Stimulated activated naive B cell treated with anti-CD40 and anti-IgM and Interleukin-4, amounts not matched to agents 10 μg/mL and 1 μg/mL and 100 μg/mL, for 72 hours (primary cell): Measurements from ENCODE around the gene BLVRB.

Experiments used
- ATAC-seq, 2 donors: fragments of 150-1000 bp; cut with Tn5 transposase; replicated peaks; 2 replicates each; pipeline ENCODE4 v1.10.0; 2021; ENCODE audit warnings: moderate library complexity in 1 of 2
- DNase-seq: peaks from one replicate; pipeline ENCODE4 v3.0.0; 2021
- H3K27ac Mint-ChIP-seq: one replicate; pipeline ENCODE4 v1.8.0; 2022; ENCODE audit warnings: mild to moderate bottlenecking, mixed read lengths
- H3K27me3 Mint-ChIP-seq, 2 donors: one replicate each; pipeline ENCODE4 v1.8.0; 2022; ENCODE audit warnings: mixed read lengths in 2 of 2
- H3K36me3 Mint-ChIP-seq, 2 donors: one replicate each; pipeline ENCODE4 v1.8.0; 2022; ENCODE audit warnings: mixed read lengths in 2 of 2, mild to moderate bottlenecking in 1 of 2
- H3K4me1 Mint-ChIP-seq, 2 donors: one replicate each; pipeline ENCODE4 v1.8.0; 2022; ENCODE audit warnings: mixed read lengths in 2 of 2, mild to moderate bottlenecking in 1 of 2
- H3K4me3 Mint-ChIP-seq, 2 donors: one replicate each; pipeline ENCODE4 v1.8.0; 2022; ENCODE audit warnings: mild to moderate bottlenecking in 2 of 2, mixed read lengths in 2 of 2, moderate library complexity in 1 of 2
- H3K9me3 Mint-ChIP-seq, 2 donors: one replicate each; pipeline ENCODE4 v1.8.0; 2022; ENCODE audit warnings: mixed read lengths in 2 of 2, mild to moderate bottlenecking in 1 of 2

Gene BLVRB

DNA sequence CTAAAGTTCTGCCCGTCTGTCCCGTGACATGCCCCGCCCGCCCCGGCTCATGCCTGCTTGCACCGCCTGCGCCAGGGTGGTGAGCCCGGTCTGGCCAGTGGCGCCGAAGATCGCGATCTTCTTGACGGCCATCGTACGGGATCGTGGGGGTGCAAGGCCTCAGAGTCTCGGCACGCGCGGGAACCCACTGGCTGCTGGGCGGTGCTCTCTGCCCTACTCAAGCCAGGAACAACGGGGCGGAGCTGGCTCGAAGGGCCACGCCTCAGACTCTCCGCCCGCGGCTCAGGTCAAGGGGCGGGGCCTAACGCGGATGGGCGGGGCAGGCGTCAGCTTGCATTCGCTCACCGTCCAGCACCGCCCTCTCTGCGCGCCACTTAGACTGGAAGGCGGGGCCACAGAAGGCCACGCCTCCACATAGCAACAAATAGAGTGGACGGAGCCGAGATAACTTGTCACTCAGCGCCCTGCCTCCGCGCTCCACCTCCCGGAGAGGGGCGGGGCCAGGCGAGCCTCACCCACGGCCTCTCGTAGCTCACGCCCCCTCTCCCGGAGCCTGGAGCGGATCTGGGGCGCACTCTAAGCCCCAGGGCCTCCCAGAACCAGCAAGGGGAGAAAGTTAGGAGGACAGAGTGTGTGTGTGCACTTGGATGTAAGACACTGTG, at the start of gene BLVRB:
Gene BLVRB (minus strand): TSS at position 189 of the 662 bp plus-strand sequence. CDS start 57 bp downstream, at position 132.
- peak; percentile 98 for DNase-seq
- Mint-ChIP-seq H3K4me3 (peak within 1 kb of the TSS; percentile 82 to 97), H3K36me3 (peaks cover 6 to 7% of the 10 kb centered on the region in 2 donors), H3K27me3 (peaks cover 19 to 20% of the 10 kb centered on the region in 2 donors), H3K4me1 (peaks cover 29 to 45% of the 10 kb centered on the region in 2 donors), H3K9me3 (no peaks in the 10 kb centered on the region), H3K27ac (peak within 1 kb of the TSS; percentile 93)
- peak; percentile 82 to 88 for ATAC-seq

DNA sequence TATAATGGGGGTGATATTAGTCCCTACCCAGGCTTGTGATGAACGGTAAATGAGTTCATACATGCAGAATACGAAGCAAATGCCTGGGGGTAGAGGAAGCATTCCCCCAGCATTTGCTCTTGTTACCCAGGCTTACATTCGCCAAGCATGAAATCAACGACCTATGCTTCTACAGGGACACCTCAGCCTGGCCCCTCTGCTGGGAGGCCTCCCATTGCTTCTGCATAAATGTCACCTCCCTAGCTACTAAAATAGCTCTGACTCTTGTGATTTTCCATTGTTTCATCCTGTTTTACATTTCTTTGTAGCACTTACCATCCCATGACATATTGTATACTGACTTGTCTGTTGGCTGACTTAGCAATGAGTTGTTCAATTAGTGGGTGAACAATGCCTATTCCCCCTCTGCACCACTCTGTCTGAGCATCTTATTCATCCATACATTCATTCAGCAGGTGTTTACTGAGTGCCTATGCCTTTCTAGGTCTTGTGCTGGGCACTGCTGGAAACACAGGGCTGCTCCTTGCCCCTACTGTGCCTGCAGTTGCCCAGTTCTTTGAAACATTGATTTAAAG, 48.3 kb upstream of the BLVRB start:
- H3K36me3 Mint-ChIP-seq: peaks cover 0 to 4% of the 10 kb centered on the region in 2 donors
- H3K27ac Mint-ChIP-seq: no peak overlapping the region
- peaks cover 7% of the 10 kb centered on the region in 2 donors for H3K4me1 Mint-ChIP-seq
- H3K9me3 Mint-ChIP-seq: no peaks in the 10 kb centered on the region
- DNase-seq (no peak), ATAC-seq (no peak)
- H3K4me3 Mint-ChIP-seq: no peak overlapping the region
- peaks cover 49 to 50% of the 10 kb centered on the region in 2 donors for H3K27me3 Mint-ChIP-seq

DNA sequence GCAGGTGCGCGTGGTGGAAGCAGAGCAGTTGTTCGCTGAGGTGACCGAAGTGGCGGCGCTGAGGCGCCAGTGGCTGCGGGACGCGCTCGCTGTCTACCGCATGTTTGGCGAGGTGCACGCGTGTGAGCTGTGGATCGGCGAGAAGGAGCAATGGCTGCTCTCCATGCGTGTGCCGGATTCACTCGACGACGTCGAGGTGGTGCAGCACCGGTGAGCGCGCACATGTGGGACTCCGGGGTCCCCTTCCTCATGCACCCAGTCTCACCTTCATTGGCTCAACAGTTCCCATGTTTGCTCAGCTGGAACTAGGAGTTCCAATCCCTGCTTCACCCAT, 47.8 kb upstream of the BLVRB start:
- peaks cover 0 to 4% of the 10 kb centered on the region in 2 donors for H3K36me3 Mint-ChIP-seq
- H3K27me3 Mint-ChIP-seq: peaks cover 54 to 55% of the 10 kb centered on the region in 2 donors
- DNase-seq: no peak
- no peak overlapping the region for H3K4me3 Mint-ChIP-seq
- peaks cover 7% of the 10 kb centered on the region in 2 donors for H3K4me1 Mint-ChIP-seq
- no peaks in the 10 kb centered on the region for H3K9me3 Mint-ChIP-seq
- no peak overlapping the region for H3K27ac Mint-ChIP-seq
- no peak for ATAC-seq

DNA sequence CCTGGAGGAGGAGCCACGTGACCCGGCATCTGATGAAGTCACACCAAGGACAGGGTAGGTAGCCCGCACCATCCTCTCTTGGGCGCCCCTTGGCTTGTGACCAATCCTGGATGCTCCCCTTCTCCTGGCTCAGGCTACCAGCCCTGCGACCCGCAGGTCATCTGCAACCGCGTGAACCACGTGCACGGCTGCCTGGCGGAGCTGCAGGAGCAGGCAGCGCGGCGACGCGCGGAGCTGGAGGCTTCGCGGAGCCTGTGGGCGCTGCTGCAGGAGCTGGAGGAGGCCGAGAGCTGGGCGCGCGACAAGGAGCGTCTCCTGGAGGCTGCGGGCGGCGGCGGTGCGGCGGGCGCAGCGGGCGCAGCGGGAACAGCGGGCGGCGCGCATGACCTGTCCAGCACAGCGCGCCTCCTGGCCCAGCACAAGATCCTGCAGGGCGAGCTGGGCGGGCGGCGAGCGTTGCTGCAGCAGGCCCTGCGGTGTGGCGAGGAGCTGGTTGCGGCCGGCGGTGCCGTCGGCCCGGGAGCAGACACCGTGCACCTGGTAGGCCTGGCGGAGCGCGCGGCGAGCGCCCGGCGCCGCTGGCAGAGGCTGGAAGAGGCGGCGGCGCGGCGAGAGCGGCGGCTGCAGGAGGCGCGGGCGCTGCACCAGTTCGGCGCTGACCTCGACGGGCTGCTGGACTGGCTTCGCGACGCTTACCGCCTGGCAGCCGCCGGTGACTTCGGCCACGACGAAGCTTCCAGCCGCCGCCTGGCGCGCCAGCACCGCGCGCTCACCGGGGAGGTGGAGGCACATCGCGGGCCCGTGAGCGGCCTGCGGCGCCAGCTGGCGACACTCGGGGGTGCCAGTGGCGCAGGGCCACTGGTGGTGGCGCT, 47.2 kb upstream of the BLVRB start:
- H3K27me3 Mint-ChIP-seq: peaks cover 55 to 57% of the 10 kb centered on the region in 2 donors
- H3K9me3 Mint-ChIP-seq: no peaks in the 10 kb centered on the region
- no peak overlapping the region for H3K27ac Mint-ChIP-seq
- DNase-seq (no peak), ATAC-seq (peak in 1 of 2 donors; percentile 14)
- peaks cover 7% of the 10 kb centered on the region in 2 donors for H3K4me1 Mint-ChIP-seq
- peak overlapping the region; percentile 18 to 52 for H3K4me3 Mint-ChIP-seq
- peaks cover 0 to 4% of the 10 kb centered on the region in 2 donors for H3K36me3 Mint-ChIP-seq

DNA sequence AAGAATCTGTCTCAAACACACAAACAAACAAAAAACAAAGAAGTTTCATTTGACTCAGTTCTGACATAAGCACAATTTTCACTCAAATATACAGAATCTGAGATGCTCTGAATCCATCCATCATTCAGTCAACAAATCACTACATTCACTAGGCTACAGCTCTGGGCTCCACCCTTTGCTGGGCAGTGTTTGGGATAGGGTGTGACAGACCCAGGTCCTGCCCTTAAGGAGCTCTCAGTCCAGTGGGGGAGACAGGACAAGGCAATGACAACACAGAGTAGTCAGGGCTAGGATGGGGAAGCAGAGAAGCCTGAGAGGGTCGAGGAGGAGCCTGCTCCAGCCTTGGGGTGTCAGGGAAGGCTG, 46.5 kb upstream of the BLVRB start:
- peaks cover 49 to 54% of the 10 kb centered on the region in 2 donors for H3K27me3 Mint-ChIP-seq
- H3K36me3 Mint-ChIP-seq: peaks cover 0 to 4% of the 10 kb centered on the region in 2 donors
- no peaks in the 10 kb centered on the region for H3K9me3 Mint-ChIP-seq
- no peak for DNase-seq
- no peak overlapping the region for H3K27ac Mint-ChIP-seq
- no peak for ATAC-seq
- H3K4me3 Mint-ChIP-seq: peak overlapping the region; percentile 18 to 52
- H3K4me1 Mint-ChIP-seq: peaks cover 7% of the 10 kb centered on the region in 2 donors

DNA sequence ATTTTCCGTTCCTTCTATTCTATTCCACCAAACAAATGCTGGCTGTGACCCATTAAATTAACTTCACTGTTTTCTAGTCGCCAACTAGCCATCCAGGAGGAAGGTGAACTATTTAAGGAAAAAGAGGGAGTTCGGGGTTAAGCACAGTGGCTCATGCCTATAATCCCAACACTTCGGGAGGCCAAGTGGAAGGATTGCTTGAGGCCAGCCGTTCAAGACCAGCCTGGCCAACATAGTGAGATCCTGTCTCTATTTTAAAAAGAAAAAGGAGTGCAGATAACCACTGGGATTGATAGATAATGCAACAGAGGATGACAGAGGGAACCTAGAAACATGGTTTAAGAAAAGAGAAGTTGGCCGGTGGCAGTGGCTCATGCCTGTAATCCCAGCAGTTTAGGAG, 45.9 kb upstream of the BLVRB start:
- no peak overlapping the region for H3K27ac Mint-ChIP-seq

DNA sequence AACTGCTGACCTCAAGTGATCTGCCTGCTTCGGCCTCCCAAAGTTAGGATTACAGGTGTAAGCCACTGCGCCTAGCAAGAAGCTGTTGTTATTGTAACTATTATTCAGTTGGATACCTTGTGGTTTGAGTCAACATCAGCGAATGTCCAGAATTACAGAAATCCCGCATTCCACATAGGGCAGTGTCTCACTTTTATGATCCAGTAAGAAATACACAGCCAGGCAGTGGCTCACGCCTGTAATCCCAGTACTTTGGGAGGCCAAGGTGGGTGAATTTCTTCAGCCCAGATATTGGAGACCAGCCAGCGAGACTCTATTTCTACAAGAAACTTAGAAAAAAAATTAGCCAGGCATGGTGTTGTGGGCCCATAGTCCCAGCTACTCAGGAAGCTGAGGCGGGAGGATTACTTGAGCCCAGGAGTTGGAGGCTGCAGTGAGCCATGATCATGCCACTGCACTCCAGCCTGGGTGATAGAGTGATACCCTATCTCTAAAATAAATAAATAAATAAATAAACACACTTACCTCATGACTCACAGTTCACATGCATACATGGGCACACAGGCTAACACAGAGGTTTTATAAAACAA, 45.1 kb upstream of the BLVRB start:
- Mint-ChIP-seq H3K4me3 (no peak overlapping the region), H3K27me3 (peaks cover 51 to 57% of the 10 kb centered on the region in 2 donors), H3K9me3 (no peaks in the 10 kb centered on the region), H3K4me1 (peaks cover 7% of the 10 kb centered on the region in 2 donors), H3K27ac (no peak overlapping the region), H3K36me3 (peaks cover 0 to 4% of the 10 kb centered on the region in 2 donors)
- DNase-seq (no peak), ATAC-seq (no peak)

More for the DNA sequence above, 45.9 kb upstream of the BLVRB start:
- ATAC-seq: no peak
- no peaks in the 10 kb centered on the region for H3K9me3 Mint-ChIP-seq
- H3K36me3 Mint-ChIP-seq: peaks cover 0 to 4% of the 10 kb centered on the region in 2 donors
- no peak overlapping the region for H3K4me3 Mint-ChIP-seq
- H3K4me1 Mint-ChIP-seq: peaks cover 7% of the 10 kb centered on the region in 2 donors
- H3K27me3 Mint-ChIP-seq: peaks cover 47 to 54% of the 10 kb centered on the region in 2 donors
- no peak for DNase-seq

DNA sequence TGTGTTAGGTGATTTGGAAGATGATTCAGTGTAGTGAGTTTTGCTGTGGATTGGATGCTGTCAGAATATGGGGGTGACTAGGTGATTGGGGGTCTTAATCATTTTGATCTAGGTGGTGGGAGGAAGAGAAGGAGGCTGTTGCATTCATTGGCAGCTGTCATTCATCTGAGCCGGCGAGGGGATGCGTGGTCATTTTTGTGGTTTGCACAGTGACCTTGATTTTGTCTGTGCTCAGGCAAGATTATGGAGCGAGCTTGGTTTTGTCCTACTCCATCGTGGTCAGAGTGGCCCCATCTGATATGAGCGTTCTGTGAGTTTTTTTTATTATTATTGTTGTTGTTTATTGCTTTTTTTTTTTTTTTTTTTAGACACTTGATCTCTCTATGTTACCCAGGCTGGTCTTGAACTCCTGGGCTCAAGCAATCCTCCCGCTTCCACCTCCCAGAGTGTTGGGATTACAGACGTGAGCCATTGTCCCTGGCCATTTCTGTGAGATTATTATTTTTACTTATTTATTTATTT, 43.3 kb upstream of the BLVRB start:
- ATAC-seq (no peak), DNase-seq (no peak)
- Mint-ChIP-seq H3K4me1 (peaks cover 6 to 7% of the 10 kb centered on the region in 2 donors), H3K27me3 (peaks cover 56 to 58% of the 10 kb centered on the region in 2 donors), H3K36me3 (peaks cover 0 to 4% of the 10 kb centered on the region in 2 donors), H3K27ac (no peak overlapping the region), H3K9me3 (no peaks in the 10 kb centered on the region), H3K4me3 (no peak overlapping the region)

DNA sequence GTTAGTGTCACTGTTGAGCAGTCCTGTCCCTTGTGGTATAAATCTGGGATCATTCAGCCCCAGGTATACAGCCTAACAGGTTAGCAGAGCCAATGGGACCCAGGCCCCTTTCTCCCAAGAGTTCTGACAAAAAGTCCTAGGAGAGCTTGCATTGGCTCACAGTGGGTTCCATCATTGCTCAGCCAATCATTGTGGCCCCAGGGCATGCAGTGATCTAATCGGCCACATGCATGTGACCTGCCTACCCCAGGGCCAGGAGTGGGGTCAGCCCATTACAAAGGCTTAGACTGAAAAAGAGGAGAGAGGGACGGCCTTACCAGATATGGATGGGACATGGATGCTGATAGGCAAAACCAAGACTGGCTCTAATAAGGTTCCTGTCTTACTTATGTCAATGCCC, 42.3 kb upstream of the BLVRB start:
- H3K27me3 Mint-ChIP-seq: peaks cover 61 to 62% of the 10 kb centered on the region in 2 donors
- H3K9me3 Mint-ChIP-seq: no peaks in the 10 kb centered on the region
- H3K4me1 Mint-ChIP-seq: peaks cover 7% of the 10 kb centered on the region in 2 donors
- no peak overlapping the region for H3K27ac Mint-ChIP-seq
- H3K4me3 Mint-ChIP-seq: no peak overlapping the region
- H3K36me3 Mint-ChIP-seq: peaks cover 0 to 4% of the 10 kb centered on the region in 2 donors
- DNase-seq (no peak), ATAC-seq (no peak)

DNA sequence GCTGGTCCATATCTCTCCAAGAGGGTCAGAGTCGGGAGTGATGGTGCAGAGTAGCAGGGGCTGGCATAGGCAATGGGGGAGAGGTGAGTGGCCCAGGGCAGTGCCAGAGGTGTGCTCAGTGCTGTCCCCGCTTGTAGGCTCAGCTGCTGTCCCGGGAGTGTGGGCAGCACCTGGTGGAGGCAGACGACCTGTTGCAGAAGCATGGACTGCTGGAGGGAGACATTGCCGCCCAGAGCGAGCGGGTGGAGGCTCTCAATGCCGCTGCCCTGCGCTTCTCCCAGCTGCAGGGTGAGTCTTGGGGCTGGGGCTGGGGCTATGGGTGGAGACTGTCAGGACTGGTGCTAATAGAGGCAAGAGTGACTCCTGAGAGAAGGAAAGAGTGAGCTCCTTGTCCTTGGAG, 40.6 kb upstream of the BLVRB start:
- Mint-ChIP-seq H3K36me3 (no peaks in the 10 kb centered on the region), H3K27ac (no peak overlapping the region), H3K4me3 (no peak overlapping the region), H3K4me1 (peaks cover 0 to 4% of the 10 kb centered on the region in 2 donors), H3K9me3 (no peaks in the 10 kb centered on the region), H3K27me3 (peaks cover 59 to 60% of the 10 kb centered on the region in 2 donors)
- DNase-seq (no peak), ATAC-seq (no peak)

DNA sequence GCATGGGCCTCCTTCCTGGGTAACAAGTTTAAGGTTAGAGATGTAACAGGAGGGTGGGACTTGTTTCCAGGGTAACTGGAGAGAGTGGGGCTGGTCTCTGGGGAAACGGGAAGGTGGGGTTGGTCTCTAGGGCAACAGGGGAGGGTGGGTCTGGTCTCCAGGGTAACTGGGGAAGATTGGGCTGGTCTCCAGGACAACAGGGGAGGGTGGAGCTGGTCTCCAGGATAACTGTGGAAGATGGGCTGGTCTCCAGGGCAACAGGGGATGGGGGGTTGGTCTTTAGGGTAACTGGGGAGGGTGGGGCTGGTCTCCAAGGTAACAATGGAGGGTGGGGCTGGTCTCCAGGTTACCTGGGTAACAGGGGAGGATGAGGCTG, 37.8 kb upstream of the BLVRB start:
- Mint-ChIP-seq H3K4me1 (peaks cover 0 to 4% of the 10 kb centered on the region in 2 donors), H3K27ac (no peak overlapping the region), H3K4me3 (no peak overlapping the region), H3K27me3 (peaks cover 46 to 47% of the 10 kb centered on the region in 2 donors), H3K36me3 (no peaks in the 10 kb centered on the region), H3K9me3 (no peaks in the 10 kb centered on the region)
- DNase-seq (no peak), ATAC-seq (no peak)

DNA sequence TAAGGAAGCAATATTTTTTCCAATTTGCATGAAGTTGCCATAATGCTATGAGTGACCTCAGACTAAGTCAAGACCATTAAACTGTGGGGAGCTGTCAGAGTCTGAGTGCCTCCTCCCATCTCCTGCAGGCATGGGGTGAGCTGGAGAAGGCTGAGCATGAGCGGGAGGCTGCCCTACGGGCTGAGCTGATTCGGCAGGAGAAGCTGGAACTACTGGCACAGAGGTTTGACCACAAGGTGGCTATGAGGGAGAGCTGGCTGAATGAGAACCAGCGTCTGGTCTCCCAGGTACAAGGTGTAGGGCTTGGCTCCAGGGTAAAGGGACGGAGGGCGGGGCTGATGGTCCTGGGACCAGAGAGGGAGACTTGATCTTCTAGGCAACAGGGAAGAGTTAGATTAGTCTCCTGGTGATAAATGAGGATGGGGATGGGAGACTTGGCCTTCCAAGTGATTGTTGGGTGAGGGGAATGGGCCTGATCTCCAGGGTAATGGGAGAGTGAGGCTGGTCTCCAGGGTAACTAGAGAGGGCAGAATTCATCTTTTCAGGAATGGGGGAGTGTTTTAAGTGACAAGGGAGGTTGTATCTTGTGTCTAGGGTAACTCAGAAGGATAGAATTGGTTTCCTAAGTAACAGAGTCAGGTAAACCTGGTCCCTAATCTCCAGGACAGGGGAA, 37.2 kb upstream of the BLVRB start:
- DNase-seq: no peak
- Mint-ChIP-seq H3K27me3 (peaks cover 47 to 48% of the 10 kb centered on the region in 2 donors), H3K4me1 (peaks cover 0 to 4% of the 10 kb centered on the region in 2 donors), H3K36me3 (no peaks in the 10 kb centered on the region), H3K27ac (no peak overlapping the region), H3K9me3 (no peaks in the 10 kb centered on the region), H3K4me3 (no peak overlapping the region)
- ATAC-seq: no peak

DNA sequence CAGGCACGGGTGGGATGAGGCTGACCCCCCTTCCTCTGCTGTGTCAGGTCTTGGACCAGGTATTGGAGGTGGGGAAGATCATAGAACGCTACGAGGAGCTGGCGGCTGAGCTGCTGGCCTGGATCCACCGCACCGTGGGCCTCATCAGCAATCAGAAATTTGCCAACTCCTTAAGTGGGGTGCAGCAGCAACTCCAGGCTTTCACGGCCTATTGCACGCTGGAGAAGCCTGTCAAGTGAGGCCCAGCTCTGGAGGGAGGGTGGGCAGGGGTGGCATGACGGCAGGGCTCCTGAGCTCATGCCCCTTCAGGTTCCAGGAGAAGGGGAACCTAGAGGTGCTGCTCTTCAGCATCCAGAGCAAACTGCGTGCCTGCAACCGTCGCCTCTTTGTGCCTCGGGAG, 36.5 kb upstream of the BLVRB start:
- no peaks in the 10 kb centered on the region for H3K9me3 Mint-ChIP-seq
- H3K4me1 Mint-ChIP-seq: peaks cover 0 to 4% of the 10 kb centered on the region in 2 donors
- ATAC-seq (no peak), DNase-seq (no peak)
- H3K36me3 Mint-ChIP-seq: no peaks in the 10 kb centered on the region
- H3K4me3 Mint-ChIP-seq: no peak overlapping the region
- peaks cover 52 to 55% of the 10 kb centered on the region in 2 donors for H3K27me3 Mint-ChIP-seq
- no peak overlapping the region for H3K27ac Mint-ChIP-seq
